Myocyte (in vitro differentiated cells): ENCODE results near the gene UBE2G2. TPM values are rescaled to one million over a fixed set of nuclear protein-coding genes. Genes with fewer than 3 reads are reported as not detected.
A peak's percentile ranks its signal among the peaks of the same experiment; 100 is the strongest.

Experiments
- DNase-seq: peaks from one replicate; pipeline ENCODE4 v3.0.0-alpha.2; 2012; ENCODE audit warnings: low read depth
- total RNA-seq: library from RNA; depleted of rRNA; stranded (reverse); fragments of >200 nt; gene quantifications from 2 replicates; pipeline ENCODE4 v1.2.3, GENCODE V29; 2014

The UBE2G2 gene
- total RNA-seq, 1 donor from 2014 or later, result 99.8 TPM

- peak; percentile 42 for DNase-seq
These were observed 36.2 kb downstream of the UBE2G2 start for GRCh38 chr21:44765231-44766013.

GRCh38 chr21:44764319-44765230 lies 37.0 kb downstream of the UBE2G2 start:
- DNase-seq, result no peak

GRCh38 chr21:44763451-44764318 lies 37.9 kb downstream of the UBE2G2 start:
- no peak for DNase-seq

- DNase-seq, result no peak
These were observed 38.6 kb downstream of the UBE2G2 start for GRCh38 chr21:44763050-44763378.

- DNase-seq, result no peak
These were observed 39.2 kb downstream of the UBE2G2 start for GRCh38 chr21:44762221-44763049.

GRCh38 chr21:44761747-44762208 lies 39.8 kb downstream of the UBE2G2 start:
- DNase-seq, result no peak

GRCh38 chr21:44761011-44761729 lies 40.5 kb downstream of the UBE2G2 start:
- DNase-seq, result no peak

GRCh38 chr21:44760376-44760775 lies 41.2 kb downstream of the UBE2G2 start:
- no peak for DNase-seq

- DNase-seq, result no peak
These were observed 41.9 kb downstream of the UBE2G2 start for GRCh38 chr21:44759628-44760285.

- DNase-seq, result no peak
These were observed 42.6 kb downstream of the UBE2G2 start for GRCh38 chr21:44758781-44759627.

GRCh38 chr21:44758141-44758561 lies 43.5 kb downstream of the UBE2G2 start:
- DNase-seq, result no peak

- no peak for DNase-seq
These were observed 43.9 kb downstream of the UBE2G2 start for GRCh38 chr21:44757731-44758130.

GRCh38 chr21:44756423-44757185 lies 45.0 kb downstream of the UBE2G2 start:
- DNase-seq, result no peak

GRCh38 chr21:44755227-44755626 lies 46.4 kb downstream of the UBE2G2 start:
- no peak for DNase-seq

GRCh38 chr21:44753357-44753756 lies 48.3 kb downstream of the UBE2G2 start:
- DNase-seq, result no peak

- no peak for DNase-seq
These were observed 48.9 kb downstream of the UBE2G2 start for GRCh38 chr21:44752671-44753235.
